ENCODE results near the gene CEP250.
"Not testable (repeated sequence)": the region's sequence is repeated elsewhere in the genome, so short reads cannot be mapped to it uniquely, and the experiment has no call there.

Gene CEP250

DNA sequence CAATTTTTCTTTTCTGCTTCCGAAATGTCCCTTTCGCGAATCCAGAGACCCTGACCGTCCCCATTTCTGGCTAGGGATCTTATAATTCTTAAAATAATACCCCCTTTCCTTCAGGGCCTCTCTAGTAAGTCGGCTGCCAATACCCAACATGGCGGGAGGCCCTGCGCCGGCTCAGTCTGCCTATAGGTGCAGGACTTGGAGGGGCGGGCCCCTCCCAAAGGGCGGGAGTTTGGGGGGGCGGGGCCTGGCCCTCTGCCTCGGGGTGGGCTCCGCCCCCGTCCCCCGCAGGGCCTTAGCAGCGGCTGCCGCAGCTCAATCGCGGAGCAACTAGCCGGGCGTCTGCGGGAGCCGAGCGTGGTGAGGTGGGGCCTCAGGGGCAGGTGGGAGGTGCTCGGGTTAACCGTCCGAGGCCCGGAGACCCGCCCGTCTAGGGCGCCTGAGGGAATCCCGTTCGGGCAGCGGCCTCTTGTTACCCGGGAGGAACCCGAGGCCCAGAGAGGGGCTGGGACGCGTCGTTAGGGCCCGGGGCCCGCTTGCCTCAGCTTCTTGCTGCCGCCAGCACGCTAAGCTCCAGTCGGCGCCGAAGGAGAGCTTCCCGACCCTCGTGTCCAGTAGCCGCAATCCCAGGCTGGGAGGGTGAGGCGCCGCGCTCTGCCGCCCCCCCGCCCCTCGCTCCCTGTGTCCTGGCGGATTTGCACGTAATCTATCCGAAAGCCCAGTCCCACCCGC lies at the start of gene CEP250:
Gene CEP250, plus strand, starts transcription at position 718 of the 729 bp plus-strand sequence. CDS start 6,770 bp downstream, outside the sequence.
- DNase-seq, result peak; percentile 97

GRCh38 chr20:35405775-35406174 lies 49.6 kb upstream of the CEP250 start:
- no peak for DNase-seq

DNA sequence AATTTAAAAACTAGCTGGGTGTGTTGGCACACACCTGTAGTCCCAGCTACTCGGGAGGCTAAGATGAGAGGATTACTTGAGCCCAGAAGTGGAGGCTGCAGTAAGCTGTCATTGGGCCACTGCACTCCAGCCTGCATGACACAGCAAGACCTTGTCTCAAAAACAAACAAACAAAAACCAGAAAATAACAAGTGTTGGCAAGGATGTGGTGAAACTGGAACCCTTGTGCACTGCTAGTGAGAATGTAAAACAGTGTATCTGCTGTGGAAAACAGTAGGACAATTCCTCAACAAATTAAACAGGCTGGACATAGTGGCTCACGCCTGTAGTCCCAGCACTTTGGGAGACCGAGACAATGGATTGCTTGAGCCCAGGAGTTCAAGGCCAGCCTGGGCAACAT lies 47.1 kb upstream of the CEP250 start:
- DNase-seq, result no peak

GRCh38 chr20:35409542-35409941 lies 45.9 kb upstream of the CEP250 start:
- no peak for DNase-seq

DNA sequence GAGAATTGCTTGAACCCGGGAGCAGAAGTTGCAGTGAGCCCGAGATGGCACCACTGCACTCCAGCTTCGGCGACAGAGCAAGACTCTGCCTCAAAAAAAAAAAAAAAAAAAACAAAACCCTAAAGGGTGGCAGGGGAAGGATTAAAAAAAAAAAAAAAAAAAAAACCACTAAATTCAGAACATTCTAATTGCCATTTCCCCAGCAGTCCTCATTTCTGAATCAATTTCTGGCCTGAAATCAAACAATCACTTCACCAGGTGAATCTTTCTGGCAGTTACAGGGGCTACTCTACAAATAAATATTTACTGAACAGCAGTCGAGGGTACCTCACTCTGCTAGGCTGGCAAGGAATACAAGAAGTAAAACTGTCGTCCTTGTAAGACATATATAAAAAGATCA lies 44.8 kb upstream of the CEP250 start:
- DNase-seq, result no peak

DNA sequence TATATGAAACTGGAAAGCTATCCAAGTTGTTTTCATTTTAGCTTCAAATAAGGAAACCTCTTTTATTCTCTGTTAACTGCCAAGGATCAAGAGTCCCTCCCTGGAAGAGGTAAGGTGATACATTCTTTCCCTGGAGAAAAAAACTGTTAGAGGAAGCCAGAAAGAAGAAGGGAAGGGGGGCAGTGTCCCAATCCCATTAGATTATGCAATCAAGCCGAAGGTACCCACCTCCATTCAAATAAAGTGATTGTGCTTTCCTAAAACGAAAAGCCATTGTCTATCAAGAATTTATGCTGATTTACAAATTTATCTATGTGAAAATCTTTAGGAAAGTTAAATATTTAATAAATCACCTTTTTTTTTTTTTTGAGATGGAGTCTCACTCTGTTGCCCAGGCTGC lies 34.1 kb upstream of the CEP250 start:
- DNase-seq, result no peak

GRCh38 chr20:35431621-35432429 lies 23.6 kb upstream of the CEP250 start:
- DNase-seq, result no peak

DNA sequence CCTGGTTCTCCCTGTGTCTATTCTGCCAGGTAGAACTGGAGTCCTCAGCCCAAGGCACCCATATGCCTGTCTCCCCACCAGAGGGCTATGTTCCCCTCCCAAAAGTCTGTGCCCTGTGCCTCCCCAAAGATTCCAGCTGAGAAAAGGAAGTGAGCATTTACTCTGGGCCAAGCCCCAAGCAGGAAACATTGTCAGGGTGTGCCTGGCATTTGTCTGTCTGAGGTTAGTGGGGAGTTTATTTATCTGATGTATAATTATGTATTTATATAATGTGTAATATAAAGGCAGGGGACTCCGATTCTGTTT lies 23.0 kb upstream of the CEP250 start:
- DNase-seq, result no peak

GRCh38 chr20:35433337-35433736 lies 22.1 kb upstream of the CEP250 start:
- no peak for DNase-seq

GRCh38 chr20:35434085-35435005 lies 21.1 kb upstream of the CEP250 start:
- no peak for DNase-seq

DNA sequence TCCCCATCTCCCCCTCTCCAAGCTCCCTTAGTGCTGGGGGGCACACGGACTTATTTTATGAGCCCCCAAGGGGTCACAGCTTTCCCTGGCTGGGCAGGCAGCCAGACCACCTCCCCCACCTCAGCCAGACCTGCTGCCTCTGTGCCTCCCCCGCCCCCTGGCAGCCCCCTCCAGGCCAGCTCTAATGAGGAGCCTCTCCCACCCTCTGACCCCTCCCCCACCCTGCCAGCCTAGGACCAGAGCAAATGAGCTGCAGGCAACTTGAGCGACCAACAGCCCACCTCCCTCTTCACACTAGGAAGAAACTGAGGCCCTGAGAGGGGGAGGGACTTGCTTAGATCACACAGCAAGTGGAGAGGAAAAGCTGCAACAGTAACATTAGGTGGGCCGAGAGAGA lies 19.2 kb upstream of the CEP250 start:
- DNase-seq, result no peak

DNA sequence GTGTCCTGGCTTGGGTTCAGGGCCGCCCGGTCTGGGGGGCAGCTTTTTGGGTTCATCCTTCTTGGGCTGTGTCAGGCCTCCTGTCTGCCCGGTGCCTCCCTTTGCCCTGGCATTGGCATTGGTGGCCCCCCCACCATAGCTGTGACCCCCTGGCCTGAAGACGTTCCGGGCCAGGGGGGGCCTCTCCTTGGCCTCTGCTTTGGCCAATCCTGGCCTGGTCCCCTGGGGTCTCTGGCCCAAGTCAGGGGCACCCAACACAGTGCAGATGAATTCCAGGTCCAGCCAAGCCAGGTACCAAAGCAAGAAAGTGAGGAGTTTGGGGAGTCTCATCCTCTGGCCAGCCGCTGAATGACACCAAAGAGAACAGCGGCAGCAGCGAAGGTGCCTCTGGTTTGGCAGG lies 17.8 kb upstream of the CEP250 start:
- no peak for DNase-seq

DNA sequence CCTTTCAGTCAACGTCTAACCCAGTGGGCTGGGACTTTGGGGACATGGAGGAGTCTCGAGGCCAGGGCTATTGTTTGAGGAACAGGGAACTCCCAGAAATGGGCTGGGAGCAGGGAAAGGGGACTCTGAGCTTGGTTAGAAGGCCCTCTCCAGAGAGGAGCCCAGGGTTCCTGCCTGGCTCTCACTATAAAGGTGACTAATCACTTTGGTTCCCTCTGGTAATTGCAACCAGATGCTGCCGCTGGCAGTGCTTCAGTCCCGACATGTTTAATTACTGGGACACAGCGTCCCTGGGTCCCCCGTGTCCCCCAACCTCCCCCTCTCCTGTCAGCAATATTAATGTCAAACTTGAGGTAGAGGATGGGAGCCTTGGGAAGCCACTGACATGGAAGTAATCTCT lies 12.4 kb upstream of the CEP250 start:
- DNase-seq, result no peak

DNA sequence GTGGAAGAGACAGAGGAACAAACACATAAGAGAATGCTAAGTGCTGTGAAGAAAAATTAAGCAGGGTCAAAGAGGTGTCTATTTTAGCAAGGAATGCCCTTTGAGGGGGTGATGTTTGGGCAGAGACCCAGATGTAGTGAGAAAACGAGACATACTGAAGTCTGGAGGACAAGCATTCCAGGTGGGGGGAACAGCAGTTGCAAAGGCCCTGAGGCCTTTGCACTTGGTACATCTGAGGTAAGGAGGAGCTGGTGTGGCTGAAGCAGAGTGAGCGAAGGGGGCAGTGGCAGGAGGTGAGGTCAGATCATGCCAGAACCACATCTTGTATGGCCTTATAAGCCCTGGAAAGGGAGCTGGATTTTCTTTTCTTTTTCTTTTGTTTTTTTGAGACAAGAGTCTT lies 11.2 kb upstream of the CEP250 start:
- no peak for DNase-seq

GRCh38 chr20:35446356-35447078 lies 8.9 kb upstream of the CEP250 start:
- no peak for DNase-seq

- DNase-seq, result peak; percentile 99
Observed at GRCh38 chr20:35447082-35447789, 8.2 kb upstream of the CEP250 start.

DNA sequence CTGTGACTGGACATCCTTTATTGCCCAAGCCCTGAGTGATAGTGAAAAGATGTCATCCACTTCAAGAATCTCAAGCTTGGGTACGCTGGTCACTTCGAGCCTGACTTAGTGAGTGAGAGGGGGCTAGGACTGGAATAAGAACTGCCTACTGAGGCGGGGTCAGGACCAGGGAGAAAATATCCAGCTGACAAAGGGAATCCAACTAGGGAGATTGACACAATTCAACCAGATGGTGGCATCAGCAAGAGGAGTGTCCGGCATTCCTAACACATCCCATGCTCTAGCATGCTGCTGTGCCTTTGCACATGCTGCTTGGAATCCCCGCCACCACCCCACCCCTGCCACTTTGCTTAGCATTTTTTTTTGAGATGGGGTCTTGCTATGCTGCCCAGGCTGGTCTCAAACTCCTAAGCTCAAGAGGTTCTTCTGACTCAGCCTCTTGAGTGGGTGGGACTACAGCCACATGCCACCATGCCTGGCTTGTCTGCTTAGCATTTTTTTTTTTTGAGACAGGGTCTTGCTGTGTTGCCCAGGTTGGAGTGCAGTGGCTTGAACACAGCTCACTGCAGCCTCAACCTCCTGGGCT lies 6.5 kb upstream of the CEP250 start:
- DNase-seq, result no peak

- DNase-seq, result not testable (repeated sequence)
Observed at GRCh38 chr20:35449855-35450254, 5.5 kb upstream of the CEP250 start.

- no peak for DNase-seq
Observed at GRCh38 chr20:35451295-35451694, 4.1 kb upstream of the CEP250 start.

DNA sequence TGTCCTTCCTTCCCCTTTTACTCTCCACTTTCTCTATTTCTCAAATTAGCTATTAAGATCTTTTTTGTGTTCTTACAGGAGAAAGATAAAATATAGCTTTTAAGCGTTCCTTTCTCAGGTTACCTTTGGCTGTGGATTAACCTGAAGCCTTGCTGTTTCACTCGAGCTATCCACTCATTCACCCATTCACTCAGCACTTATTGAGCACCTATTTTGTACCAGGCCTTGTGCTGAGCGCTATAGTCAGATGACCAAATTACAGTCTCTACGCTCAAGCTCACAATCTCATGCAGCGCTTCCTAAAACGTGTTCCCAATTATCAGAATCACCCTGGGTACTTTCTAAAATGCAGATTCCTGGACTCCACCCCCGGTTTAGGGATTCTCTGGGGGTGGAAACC lies 1.8 kb upstream of the CEP250 start:
- no peak for DNase-seq

GRCh38 chr20:35456700-35457099 lies 1.3 kb downstream of the CEP250 start:
- DNase-seq, result not testable (repeated sequence)

DNA sequence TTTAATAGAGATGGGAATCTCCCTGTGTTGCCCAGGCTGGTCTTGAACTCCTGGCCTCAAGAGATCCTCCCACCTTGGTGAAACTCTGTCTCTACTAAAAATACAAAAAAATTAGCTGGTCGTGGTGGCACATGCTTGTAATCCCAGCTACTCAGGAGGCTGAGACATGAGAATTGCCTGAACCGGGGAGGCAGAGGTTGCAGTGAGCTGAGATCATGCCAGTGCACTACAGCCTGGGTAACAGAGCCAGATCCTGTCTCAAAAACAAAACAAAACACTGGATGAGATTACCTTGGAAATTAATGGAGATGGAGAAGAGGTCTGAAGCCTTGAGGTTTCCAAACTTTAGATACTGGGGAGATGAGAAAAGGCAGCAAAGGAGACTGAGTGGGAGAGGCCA lies 2.1 kb downstream of the CEP250 start:
- DNase-seq, result not testable (repeated sequence)
